CD4-positive, alpha-beta T cell treated with Interleukin-12 subunit alpha and Interleukin-12 subunit beta, for 1 hour (primary cell): ENCODE data around the gene KLRG1.

Experiments used
- DNase-seq: peaks from one replicate; pipeline ENCODE4 v3.0.0-alpha.2; 2020

KLRG1 gene

GRCh38 chr12:8989413-8989812, at the start of gene KLRG1:
KLRG1 (plus strand) TSS chr12:8989546; CDS start chr12:8989636, 90 bp downstream.
- peak; percentile 51 for DNase-seq

GRCh38 chr12:8941691-8942478, 47.5 kb upstream of the KLRG1 start:
- no peak for DNase-seq

GRCh38 chr12:8943565-8944186, 45.7 kb upstream of the KLRG1 start:
- no peak for DNase-seq

GRCh38 chr12:8946733-8947132, 42.6 kb upstream of the KLRG1 start:
- DNase-seq, result no peak

- DNase-seq, result no peak
These were observed 41.6 kb upstream of the KLRG1 start for GRCh38 chr12:8947737-8948136.

GRCh38 chr12:8948701-8949341, 40.5 kb upstream of the KLRG1 start:
- no peak for DNase-seq

- peak; percentile 90 for DNase-seq
These were observed 39.8 kb upstream of the KLRG1 start, which contains the start of gene M6PR for GRCh38 chr12:8949342-8950220. M6PR (minus strand) TSS chr12:8949645; CDS start chr12:8946404, 3,241 bp downstream.

GRCh38 chr12:8950221-8950527, 39.2 kb upstream of the KLRG1 start:
- DNase-seq, result no peak

- peak; percentile 65 for DNase-seq
These were observed 38.5 kb upstream of the KLRG1 start for GRCh38 chr12:8950702-8951478.

- peak; percentile 65 for DNase-seq
These were observed 37.6 kb upstream of the KLRG1 start for GRCh38 chr12:8951744-8952143.

GRCh38 chr12:8953773-8954402, 35.5 kb upstream of the KLRG1 start:
- DNase-seq, result peak; percentile 83

GRCh38 chr12:8956073-8956472, 33.3 kb upstream of the KLRG1 start:
- no peak for DNase-seq

- DNase-seq, result no peak
These were observed 32.6 kb upstream of the KLRG1 start for GRCh38 chr12:8956772-8957171.

- DNase-seq, result no peak
These were observed 31.8 kb upstream of the KLRG1 start for GRCh38 chr12:8957561-8957960.

GRCh38 chr12:8958066-8958465, 31.3 kb upstream of the KLRG1 start:
- DNase-seq, result no peak

- peak; percentile 43 for DNase-seq
These were observed 29.2 kb upstream of the KLRG1 start for GRCh38 chr12:8960176-8960575.

- no peak for DNase-seq
These were observed 20.6 kb upstream of the KLRG1 start for GRCh38 chr12:8968761-8969160.

- no peak for DNase-seq
These were observed 19.4 kb upstream of the KLRG1 start for GRCh38 chr12:8969861-8970411.

- no peak for DNase-seq
These were observed 18.9 kb upstream of the KLRG1 start for GRCh38 chr12:8970432-8970831.

GRCh38 chr12:8980137-8980536, 9.2 kb upstream of the KLRG1 start:
- DNase-seq, result no peak

GRCh38 chr12:8985213-8985754, 4.1 kb upstream of the KLRG1 start:
- DNase-seq, result peak; percentile 25
